Measurements from ENCODE around the gene IL1RL1.

DNA sequence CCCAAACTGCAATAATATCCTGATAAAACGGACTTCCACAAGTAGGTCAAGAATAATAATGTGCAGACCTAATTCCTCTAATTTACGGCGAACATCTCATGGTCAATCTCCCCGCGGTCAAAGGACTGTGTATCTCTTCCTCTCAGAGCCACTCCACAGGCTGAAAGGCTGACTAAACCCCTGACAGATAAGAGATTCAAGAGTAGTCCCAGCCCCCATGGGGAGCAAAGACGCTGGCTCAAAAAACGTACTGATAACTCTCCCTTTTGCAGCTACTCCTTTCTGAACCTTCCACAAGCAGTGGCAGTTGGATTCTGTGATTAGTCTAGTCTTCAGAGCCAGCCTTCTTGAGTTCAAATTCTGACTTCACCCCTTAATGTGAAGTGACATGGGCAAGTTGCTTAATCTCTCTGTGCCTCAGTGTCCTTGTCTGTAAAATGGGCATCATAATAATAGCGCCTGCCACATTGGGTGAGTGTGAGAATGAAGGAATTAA lies 24.6 kb downstream of the IL1RL1 start:
- TF ChIP-seq ZNF174 (tag by site-specific recombination; IDR thresholded peaks at IDR 0.05) (no peak), KLF16 (tag by site-specific recombination; IDR thresholded peaks at IDR 0.05) (no peak), ZNF354C (tag by site-specific recombination; IDR thresholded peaks at IDR 0.05; ENCODE audit: borderline replicate concordance, low read depth) (no peak), ZNF830 (tag by site-specific recombination; IDR thresholded peaks at IDR 0.05; ENCODE audit: low read depth) (no peak), ZNF138 (tag by site-specific recombination; IDR thresholded peaks at IDR 0.05; ENCODE audit: borderline replicate concordance) (no peak), MYNN (tag by site-specific recombination; IDR thresholded peaks at IDR 0.05; ENCODE audit: borderline replicate concordance) (no peak), BCL11A (tag by site-specific recombination; IDR thresholded peaks at IDR 0.05; ENCODE audit: low read depth) (no peak), ZNF529 (tag by site-specific recombination; IDR thresholded peaks at IDR 0.05; ENCODE audit: insufficient replicate concordance) (no peak), ZNF23 (tag by site-specific recombination; IDR thresholded peaks at IDR 0.05; ENCODE audit: borderline replicate concordance) (no peak), ZNF558 (tag by site-specific recombination; IDR thresholded peaks at IDR 0.05) (no peak)
- TF ChIP-seq, protein P1, sequence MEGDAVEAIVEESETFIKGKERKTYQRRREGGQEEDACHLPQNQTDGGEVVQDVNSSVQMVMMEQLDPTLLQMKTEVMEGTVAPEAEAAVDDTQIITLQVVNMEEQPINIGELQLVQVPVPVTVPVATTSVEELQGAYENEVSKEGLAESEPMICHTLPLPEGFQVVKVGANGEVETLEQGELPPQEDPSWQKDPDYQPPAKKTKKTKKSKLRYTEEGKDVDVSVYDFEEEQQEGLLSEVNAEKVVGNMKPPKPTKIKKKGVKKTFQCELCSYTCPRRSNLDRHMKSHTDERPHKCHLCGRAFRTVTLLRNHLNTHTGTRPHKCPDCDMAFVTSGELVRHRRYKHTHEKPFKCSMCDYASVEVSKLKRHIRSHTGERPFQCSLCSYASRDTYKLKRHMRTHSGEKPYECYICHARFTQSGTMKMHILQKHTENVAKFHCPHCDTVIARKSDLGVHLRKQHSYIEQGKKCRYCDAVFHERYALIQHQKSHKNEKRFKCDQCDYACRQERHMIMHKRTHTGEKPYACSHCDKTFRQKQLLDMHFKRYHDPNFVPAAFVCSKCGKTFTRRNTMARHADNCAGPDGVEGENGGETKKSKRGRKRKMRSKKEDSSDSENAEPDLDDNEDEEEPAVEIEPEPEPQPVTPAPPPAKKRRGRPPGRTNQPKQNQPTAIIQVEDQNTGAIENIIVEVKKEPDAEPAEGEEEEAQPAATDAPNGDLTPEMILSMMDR (tag by site-specific recombination; IDR thresholded peaks at IDR 0.05): no peak
- TF ChIP-seq, protein P2, sequence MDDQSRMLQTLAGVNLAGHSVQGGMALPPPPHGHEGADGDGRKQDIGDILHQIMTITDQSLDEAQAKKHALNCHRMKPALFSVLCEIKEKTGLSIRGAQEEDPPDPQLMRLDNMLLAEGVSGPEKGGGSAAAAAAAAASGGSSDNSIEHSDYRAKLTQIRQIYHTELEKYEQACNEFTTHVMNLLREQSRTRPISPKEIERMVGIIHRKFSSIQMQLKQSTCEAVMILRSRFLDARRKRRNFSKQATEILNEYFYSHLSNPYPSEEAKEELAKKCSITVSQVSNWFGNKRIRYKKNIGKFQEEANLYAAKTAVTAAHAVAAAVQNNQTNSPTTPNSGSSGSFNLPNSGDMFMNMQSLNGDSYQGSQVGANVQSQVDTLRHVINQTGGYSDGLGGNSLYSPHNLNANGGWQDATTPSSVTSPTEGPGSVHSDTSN (CRISPR knock-in tag; IDR thresholded peaks at IDR 0.05): no peak
